Activated CD4-positive, alpha-beta T cell treated with anti-CD3 and anti-CD28 coated beads, Interleukin-2, amount 10 ng/mL, durations not matched to agents 24 days and 14 days (primary cell): ENCODE data around the gene DNASE1. TPM values are rescaled to one million over a fixed set of nuclear protein-coding genes. Genes with fewer than 3 reads are reported as not detected.
"Not testable (repeated sequence)": the region's sequence is repeated elsewhere in the genome, so short reads cannot be mapped to it uniquely, and the experiment has no call there.

Experiments
- DNase-seq: peaks from one replicate; pipeline ENCODE4 v3.0.0; 2022
- H3K27ac Mint-ChIP-seq: one replicate; pipeline ENCODE4 v1.8.0; 2022; ENCODE audit warnings: mild to moderate bottlenecking, mixed read lengths
- H3K27me3 Mint-ChIP-seq: one replicate; pipeline ENCODE4 v1.8.0; 2022; ENCODE audit warnings: mixed read lengths
- H3K36me3 Mint-ChIP-seq: one replicate; pipeline ENCODE4 v1.8.0; 2022; ENCODE audit warnings: low read depth, mild to moderate bottlenecking, mixed read lengths
- H3K4me1 Mint-ChIP-seq: one replicate; pipeline ENCODE4 v1.8.0; 2021; ENCODE audit warnings: mixed read lengths
- H3K4me3 Mint-ChIP-seq: one replicate; pipeline ENCODE4 v1.8.0; 2022; ENCODE audit warnings: mild to moderate bottlenecking, moderate library complexity, mixed read lengths
- H3K9me3 Mint-ChIP-seq: one replicate; pipeline ENCODE4 v1.8.0; 2021; ENCODE audit warnings: mixed read lengths
- intact Hi-C: fragments of 100-400 bp; cut with micrococcal nuclease; formaldehyde crosslinking; loops from one replicate; pipeline ENCODE4 v1.15.1; 2023
- total RNA-seq: library from RNA; stranded (reverse); gene quantifications from 2 replicates; pipeline ENCODE4 v1.2.3, GENCODE V29; 2022

DNASE1 gene, protein sequence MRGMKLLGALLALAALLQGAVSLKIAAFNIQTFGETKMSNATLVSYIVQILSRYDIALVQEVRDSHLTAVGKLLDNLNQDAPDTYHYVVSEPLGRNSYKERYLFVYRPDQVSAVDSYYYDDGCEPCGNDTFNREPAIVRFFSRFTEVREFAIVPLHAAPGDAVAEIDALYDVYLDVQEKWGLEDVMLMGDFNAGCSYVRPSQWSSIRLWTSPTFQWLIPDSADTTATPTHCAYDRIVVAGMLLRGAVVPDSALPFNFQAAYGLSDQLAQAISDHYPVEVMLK
- 11.0 and 11.6 TPM in 2 replicates for total RNA-seq

DNA sequence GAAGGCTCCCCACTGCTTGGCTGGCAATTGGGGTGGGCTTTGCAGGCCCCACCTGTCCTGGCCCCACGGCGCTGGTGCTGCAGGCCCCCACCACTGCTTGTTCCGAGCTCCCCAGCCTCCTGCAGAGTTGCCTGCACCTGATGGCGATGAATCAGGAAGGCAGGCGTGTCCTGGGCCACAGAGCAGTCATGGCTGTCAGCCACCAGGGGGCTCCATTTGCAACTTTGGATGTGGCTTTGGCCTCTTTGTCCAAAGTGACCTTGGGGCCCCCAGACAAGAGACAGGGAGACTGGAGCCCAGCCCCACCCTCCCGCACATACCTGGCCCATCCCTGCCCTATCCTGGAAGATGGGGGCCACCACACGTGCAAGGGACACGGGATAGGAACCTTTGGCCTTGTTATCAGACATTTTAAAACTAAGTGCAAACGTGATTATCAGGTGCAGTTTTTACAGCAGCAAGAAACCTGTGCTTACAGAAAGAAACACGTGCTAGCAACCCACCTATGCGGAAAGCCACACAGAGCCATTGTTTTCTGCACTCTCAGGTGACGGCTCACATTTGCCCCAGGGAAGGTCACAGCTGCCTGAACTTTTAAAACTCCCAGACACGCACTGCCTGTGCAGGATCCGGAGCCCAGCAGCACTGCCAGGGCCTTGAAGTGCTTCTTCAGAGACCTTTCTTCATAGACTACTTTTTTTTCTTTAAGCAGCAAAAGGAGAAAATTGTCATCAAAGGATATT, at the start of gene DNASE1:
TSS of gene DNASE1 (plus strand) at position 443 of the 743 bp plus-strand sequence. CDS start 683 bp downstream, outside the sequence.
- Mint-ChIP-seq H3K27ac (peak within 1 kb of the TSS; percentile 29), H3K36me3 (peaks cover 37% of the 10 kb centered on the region), H3K4me3 (no peak within 1 kb of the TSS), H3K9me3 (no peaks in the 10 kb centered on the region), H3K27me3 (no peaks in the 10 kb centered on the region), H3K4me1 (peaks cover 9% of the 10 kb centered on the region)
- intact Hi-C loops, result no loop called here
- peak; percentile 87 for DNase-seq

DNA sequence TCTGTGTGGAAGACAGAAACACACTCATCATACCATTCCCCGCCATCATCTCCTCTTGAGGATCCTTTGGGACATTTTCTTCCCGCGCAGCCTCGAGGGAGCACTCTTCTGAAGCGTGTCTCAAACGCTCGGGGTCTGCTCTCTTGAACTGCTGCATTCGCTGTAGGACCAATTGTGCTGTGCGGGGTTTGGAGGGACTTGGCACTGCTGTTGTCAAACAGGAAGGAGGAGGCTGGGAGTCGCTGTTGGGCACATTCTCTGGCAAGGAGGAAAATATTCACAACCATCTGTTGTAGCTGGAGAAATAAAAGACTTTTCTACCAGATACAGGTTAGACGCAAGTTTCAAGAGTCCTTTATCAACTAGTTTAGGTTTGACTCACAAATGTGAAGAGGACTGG, 48.0 kb upstream of the DNASE1 start:
- Mint-ChIP-seq H3K4me3 (no peak overlapping the region), H3K36me3 (peaks cover 17% of the 10 kb centered on the region), H3K27me3 (no peaks in the 10 kb centered on the region), H3K9me3 (no peaks in the 10 kb centered on the region), H3K4me1 (peaks cover 20% of the 10 kb centered on the region), H3K27ac (peak overlapping the region; percentile 8)
- intact Hi-C loops, result no loop called here
- no peak for DNase-seq

DNA sequence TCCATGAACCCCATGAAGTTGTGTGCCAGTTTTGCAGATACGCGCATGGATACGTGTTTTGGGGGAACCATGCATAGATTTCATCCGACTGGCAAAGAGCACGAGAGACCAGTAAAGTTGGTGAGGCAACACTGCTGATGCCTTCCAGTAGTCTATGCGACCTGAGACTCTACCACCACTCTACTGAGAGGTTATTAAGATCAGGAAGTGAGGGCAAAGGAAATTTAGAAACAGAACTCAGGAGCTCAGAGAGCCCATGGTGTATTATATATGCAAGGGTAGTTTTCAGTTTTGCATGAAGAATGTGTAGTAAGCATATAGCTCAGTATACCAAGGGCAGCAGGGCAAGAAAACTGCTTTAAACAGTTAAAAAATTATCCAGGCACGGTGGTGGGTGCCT, 47.3 kb upstream of the DNASE1 start:
- intact Hi-C loops, result no loop called here
- Mint-ChIP-seq H3K27ac (no peak overlapping the region), H3K9me3 (no peaks in the 10 kb centered on the region), H3K4me1 (peaks cover 24% of the 10 kb centered on the region), H3K27me3 (no peaks in the 10 kb centered on the region), H3K36me3 (peaks cover 18% of the 10 kb centered on the region), H3K4me3 (no peak overlapping the region)
- DNase-seq, result no peak

DNA sequence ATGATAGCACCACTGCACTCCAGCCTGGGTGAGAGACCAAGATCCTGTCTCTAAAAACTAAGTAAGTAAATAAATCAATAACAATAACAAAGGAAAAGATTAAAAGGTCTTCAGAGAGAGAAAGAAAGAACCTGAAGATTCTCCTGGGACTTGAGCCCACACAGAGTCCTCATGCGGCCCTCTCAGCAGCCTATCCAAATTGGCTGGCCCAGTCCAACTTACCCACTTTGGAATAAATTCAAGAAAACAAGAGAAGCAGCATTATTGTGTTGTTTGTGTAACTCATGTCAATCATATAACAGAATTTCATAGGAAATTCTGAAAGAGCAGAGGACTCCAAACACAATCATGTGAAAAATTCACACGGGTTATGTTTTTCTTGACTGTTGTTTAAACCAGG, 46.9 kb upstream of the DNASE1 start:
- intact Hi-C loops, result no loop called here
- H3K9me3 Mint-ChIP-seq, result no peaks in the 10 kb centered on the region
- no peak overlapping the region for H3K27ac Mint-ChIP-seq
- peaks cover 26% of the 10 kb centered on the region for H3K4me1 Mint-ChIP-seq
- H3K36me3 Mint-ChIP-seq, result peaks cover 20% of the 10 kb centered on the region
- DNase-seq, result no peak
- H3K27me3 Mint-ChIP-seq, result no peaks in the 10 kb centered on the region
- no peak overlapping the region for H3K4me3 Mint-ChIP-seq

DNA sequence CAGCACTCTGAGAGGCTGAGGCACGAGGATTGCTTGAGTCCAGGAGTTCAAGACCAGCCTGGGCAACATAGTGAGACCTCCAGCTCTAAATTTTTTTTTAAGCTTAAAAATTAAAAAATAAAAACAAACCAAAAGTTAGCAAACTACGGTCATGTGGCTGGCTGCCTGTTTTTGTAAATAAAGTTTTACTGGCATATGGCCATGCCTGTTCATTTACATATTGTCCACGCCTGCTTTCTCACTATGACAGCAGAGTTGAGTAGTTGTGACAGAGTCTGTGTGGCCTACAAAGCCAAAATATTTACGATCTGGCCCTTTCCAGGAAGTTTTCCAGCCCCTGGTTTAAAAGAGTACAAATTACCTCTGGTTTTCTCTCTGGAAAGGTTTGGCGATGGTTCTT, 46.4 kb upstream of the DNASE1 start:
- peaks cover 31% of the 10 kb centered on the region for H3K4me1 Mint-ChIP-seq
- peaks cover 22% of the 10 kb centered on the region for H3K36me3 Mint-ChIP-seq
- intact Hi-C loops, result no loop called here
- no peak overlapping the region for H3K4me3 Mint-ChIP-seq
- H3K27ac Mint-ChIP-seq, result no peak overlapping the region
- DNase-seq, result no peak
- H3K27me3 Mint-ChIP-seq, result no peaks in the 10 kb centered on the region
- no peaks in the 10 kb centered on the region for H3K9me3 Mint-ChIP-seq

DNA sequence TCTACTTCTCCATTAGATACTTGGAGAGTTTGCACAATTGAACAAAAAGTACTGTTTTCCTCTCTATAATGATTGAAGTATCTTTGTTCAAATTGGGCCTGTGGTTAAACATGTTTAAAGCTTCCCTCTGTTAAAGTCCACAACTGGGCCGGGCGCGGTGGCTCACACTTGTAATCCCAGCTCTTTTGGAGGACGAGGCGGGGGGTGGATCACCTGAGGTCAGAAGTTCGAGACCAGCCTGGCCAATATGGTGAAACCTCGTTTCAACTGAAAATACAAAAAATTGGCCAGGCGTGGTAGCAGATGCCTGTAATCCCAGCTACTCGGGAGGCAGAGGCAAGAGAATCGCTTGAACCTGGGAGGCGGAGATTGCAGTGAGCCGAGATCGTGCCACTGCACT, 45.5 kb upstream of the DNASE1 start:
- H3K27me3 Mint-ChIP-seq, DNase-seq, intact Hi-C loops, H3K9me3 Mint-ChIP-seq, H3K27ac Mint-ChIP-seq, H3K4me3 Mint-ChIP-seq: not testable (repeated sequence)
- Mint-ChIP-seq H3K4me1 (peaks cover 36% of the 10 kb centered on the region), H3K36me3 (peaks cover 25% of the 10 kb centered on the region)

DNA sequence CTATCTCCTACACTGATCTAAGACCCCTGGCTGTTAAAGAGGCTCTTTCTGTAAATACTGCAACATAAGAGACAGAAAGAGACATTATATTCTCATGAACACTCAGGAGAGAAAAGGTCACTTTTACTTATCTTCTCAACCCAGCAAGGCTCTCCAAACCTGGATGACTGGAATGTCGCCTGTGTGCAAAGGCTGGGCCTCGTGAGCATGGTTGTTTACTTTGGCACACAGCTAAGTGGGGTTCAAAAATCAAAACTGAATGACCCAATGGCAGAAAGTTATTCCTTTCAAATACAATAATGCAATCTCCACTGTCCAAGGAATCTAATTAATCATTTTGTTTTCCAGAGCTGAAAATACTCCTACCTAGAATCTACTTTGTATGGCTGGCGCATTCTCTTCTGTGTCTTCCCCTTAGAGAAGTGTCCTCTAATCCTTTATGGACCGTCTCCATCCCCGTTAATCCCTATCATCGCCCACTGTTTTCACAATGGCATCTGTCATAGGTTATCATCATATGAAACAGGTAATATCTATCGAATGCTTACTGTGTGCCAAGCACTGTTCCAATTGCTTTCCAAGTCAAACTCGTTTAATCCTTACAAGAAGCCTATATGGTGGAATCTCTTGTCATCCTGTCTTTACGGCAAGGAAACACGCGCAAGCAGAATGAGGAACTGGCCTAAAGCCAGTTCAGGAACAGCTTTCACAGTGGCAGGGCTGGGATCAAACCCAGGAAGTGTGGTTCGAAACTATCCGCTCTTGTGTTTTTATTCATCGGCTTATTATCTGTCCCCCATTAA, 44.4 kb upstream of the DNASE1 start:
- no peaks in the 10 kb centered on the region for H3K27me3 Mint-ChIP-seq
- peaks cover 44% of the 10 kb centered on the region for H3K4me1 Mint-ChIP-seq
- peaks cover 34% of the 10 kb centered on the region for H3K36me3 Mint-ChIP-seq
- H3K9me3 Mint-ChIP-seq, result no peaks in the 10 kb centered on the region
- DNase-seq, result peak; percentile 64
- H3K27ac Mint-ChIP-seq, result peak overlapping the region; percentile 79
- intact Hi-C loops, result loop anchor here (2.0 to 10.0 kb wide), 2 partner anchors 31 to 105 kb away; partner anchors contain the start of gene CLUAP1
- H3K4me3 Mint-ChIP-seq, result peak overlapping the region; percentile 99

DNA sequence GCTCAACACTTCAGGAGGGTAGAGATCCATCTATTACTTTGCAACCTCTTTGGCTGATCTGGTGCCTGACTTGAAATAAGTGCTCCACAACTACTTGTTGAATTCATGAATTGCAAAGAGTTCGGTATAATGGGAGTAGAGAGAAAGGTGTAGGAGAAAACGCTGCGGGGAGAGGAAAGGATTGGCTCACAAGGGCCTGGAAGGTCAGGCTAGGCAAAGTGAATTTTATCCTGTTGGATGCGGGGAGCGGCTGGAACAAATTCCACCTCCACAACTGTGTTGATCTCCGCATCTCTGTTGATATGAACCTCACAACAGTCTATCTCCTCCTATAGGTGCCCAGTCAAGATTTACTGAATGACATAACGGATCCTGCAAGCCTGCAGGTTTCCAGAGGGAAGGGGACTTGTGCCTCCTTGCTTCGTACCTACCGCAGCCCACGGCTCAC, 43.8 kb upstream of the DNASE1 start:
- intact Hi-C loops, result loop anchor here (2.0 to 10.0 kb wide), 2 partner anchors 32 to 106 kb away; partner anchors contain the start of gene CLUAP1
- DNase-seq, result no peak
- peaks cover 40% of the 10 kb centered on the region for H3K36me3 Mint-ChIP-seq

DNA sequence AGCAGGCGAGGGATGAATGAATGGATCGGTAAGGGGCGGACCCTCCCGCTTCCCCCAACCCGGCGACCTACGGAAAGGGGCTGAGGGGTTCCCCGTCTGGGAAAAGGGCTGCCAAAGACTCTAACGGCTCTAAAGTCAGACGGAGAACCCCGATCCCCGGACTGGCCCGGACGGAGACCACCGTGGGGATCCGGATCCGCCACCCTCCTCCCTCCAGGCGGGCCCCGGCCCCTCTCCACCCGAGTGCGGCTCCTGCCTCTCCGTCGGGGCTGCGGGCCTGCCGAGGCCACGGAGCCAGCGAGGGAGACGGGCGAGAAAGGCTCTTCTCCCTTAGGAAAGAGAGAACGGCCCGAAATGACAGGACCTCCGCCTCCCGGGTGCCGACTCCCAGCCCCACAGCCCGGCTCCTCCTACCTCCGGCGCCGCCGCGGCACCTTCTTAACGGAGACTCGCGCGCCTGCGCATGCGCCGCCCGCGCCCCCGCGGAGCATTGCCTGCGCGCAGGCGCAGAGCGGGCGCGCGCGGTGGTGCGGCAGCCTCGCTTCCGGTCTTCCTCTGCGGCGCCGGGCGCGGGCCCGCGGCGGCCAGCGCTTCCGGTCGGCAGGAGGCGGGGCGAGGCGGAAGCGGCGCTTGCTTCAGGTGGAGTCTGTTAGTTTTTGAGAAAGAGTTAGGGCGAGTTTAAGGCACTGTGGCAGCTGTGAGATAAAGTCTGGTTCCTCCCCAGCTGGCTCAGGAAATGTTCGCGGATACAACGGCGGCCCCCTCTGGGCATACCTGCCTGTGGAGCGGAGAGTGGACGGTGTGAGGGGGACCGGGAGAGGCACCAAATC, 43.1 kb upstream of the DNASE1 start, which contains the start of gene SLX4:
TSS of gene SLX4 (minus strand) at position 461 of the 830 bp plus-strand sequence. CDS start 2,642 bp downstream, outside the sequence.
- Mint-ChIP-seq H3K9me3 (no peaks in the 10 kb centered on the region), H3K36me3 (peaks cover 37% of the 10 kb centered on the region), H3K27me3 (no peaks in the 10 kb centered on the region), H3K4me1 (peaks cover 44% of the 10 kb centered on the region), H3K4me3 (peak within 1 kb of the TSS; percentile 99), H3K27ac (peak within 1 kb of the TSS; percentile 95)
- intact Hi-C loops, result loop anchor here (2.0 to 10.0 kb wide), 2 partner anchors 33 to 107 kb away; partner anchors contain the start of gene CLUAP1
- DNase-seq, result peak; percentile 99

More for the DNA sequence above, 43.8 kb upstream of the DNASE1 start:
- peak overlapping the region; percentile 79 for H3K27ac Mint-ChIP-seq
- H3K4me3 Mint-ChIP-seq, result peak overlapping the region; percentile 99
- peaks cover 49% of the 10 kb centered on the region for H3K4me1 Mint-ChIP-seq
- H3K27me3 Mint-ChIP-seq, result no peaks in the 10 kb centered on the region
- H3K9me3 Mint-ChIP-seq, result no peaks in the 10 kb centered on the region

DNA sequence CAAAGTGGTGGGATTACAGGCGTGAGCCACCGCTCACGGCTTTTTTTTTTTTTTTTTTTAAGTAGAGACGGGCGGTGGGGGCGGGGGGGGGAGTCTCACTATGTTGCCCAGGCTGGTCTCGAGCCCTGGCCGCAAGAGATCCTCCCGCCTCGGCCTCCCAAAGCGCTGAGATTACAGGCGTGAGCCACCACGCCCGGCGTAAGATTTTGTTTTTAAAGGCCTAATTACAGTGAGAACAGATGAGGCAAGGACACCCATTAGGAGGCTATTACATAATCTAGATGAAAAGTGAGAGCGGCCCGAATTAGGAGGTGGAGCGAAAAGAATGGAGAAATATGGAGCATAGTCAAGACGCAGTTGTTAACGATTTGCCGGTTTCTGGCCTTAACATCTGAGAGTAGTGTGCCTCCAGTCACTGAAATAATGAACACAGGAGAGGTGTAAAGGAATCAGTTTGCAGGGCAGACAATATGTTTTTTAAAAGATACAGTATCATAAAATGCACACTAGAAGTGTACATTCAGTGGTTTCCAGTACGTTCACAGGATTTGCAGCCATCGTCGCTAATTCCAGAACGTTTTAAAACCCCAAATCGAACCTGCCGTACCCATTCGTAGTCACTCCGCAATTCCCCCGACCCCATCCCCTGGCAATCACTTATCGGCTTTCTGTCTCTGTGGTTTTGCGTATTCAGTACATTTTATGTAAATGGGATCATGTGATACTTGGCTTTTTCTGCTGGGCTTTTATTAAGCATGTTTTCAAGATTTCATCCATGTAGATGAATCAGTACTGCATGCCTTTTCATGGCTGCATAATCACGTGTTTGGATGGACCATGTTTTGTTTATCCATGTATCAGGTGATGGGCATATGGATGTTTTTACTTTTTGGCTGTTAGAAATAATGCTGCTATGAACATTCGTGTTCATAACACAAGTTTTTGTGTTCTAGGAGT, 41.7 kb upstream of the DNASE1 start:
- Mint-ChIP-seq H3K27ac (peak overlapping the region; percentile 52), H3K4me1 (peaks cover 42% of the 10 kb centered on the region), H3K9me3 (no peaks in the 10 kb centered on the region), H3K4me3 (peak overlapping the region; percentile 99), H3K27me3 (no peaks in the 10 kb centered on the region), H3K36me3 (peaks cover 39% of the 10 kb centered on the region)
- intact Hi-C loops, result loop anchor here (10.0 kb wide), 1 partner anchor 108 kb away; the partner anchor contains the start of gene CLUAP1
- no peak for DNase-seq

DNA sequence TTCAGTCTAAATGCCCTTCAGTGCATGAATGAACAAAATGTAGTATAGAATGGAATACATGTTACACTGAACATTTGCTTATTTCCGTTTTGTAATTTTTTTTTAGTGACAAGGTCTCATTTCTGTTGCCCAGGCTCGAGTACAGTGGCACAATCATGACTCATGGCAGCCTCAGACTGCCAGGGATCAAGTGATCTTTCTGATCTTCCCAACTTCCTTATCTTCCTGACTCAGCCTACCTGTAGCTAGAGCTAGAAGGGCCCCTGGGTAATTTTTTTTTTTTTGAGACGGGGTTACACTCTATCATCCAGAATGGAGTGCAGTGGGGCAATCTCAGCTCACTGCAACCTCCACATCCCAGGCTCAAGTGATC, 35.7 kb upstream of the DNASE1 start:
- no peak for DNase-seq
- intact Hi-C loops, result loop anchor here (10.0 kb wide), 1 partner anchor 114 kb away; the partner anchor contains the start of gene CLUAP1
- Mint-ChIP-seq H3K4me3 (no peak overlapping the region), H3K36me3 (peaks cover 28% of the 10 kb centered on the region), H3K9me3 (no peaks in the 10 kb centered on the region), H3K4me1 (peaks cover 25% of the 10 kb centered on the region), H3K27me3 (no peaks in the 10 kb centered on the region), H3K27ac (no peak overlapping the region)

DNA sequence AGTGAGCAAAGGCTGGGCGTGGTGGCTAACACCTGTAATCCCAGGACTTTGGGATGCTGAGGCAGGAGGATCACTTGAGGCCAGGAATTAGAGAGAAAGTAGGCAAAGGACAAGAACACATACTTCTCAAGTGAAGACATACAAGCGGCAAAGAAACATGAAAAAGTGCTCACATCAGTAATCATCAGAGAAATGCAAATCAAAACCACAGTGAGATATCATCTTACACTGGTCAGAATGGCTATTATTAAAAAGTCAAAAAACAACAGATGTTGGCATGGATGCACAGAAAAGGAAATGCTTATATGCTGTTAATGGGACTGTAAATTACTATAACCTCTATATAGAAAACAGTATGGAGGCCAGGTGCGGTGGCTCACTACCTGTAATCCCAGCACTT, 30.8 kb upstream of the DNASE1 start:
- intact Hi-C loops, result no loop called here
- Mint-ChIP-seq H3K9me3 (no peaks in the 10 kb centered on the region), H3K4me1 (peaks cover 23% of the 10 kb centered on the region), H3K27ac (no peak overlapping the region), H3K4me3 (no peak overlapping the region), H3K27me3 (no peaks in the 10 kb centered on the region), H3K36me3 (peaks cover 2% of the 10 kb centered on the region)
- DNase-seq, result no peak
